DMS53 treated with DMSO at 0.1 percent for 48 hours (cell line): ENCODE results near the gene NDUFB11.
"Not testable (repeated sequence)": the region's sequence is repeated elsewhere in the genome, so short reads cannot be mapped to it uniquely, and the experiment has no call there.

Experiments used
- DNase-seq: peaks from one replicate; lab custom pipeline; 2025; ENCODE audit not compliant: unreplicated experiment; lab: John Stamatoyannopoulos, UW

The NDUFB11 gene

GRCh38 chrX:47146936-47147859, 2.7 kb upstream of the NDUFB11 start:
- no peak for DNase-seq

GRCh38 chrX:47146121-47146935, 1.8 kb upstream of the NDUFB11 start:
- no peak for DNase-seq

- no peak for DNase-seq
Measured at GRCh38 chrX:47145395-47146120, 1.1 kb upstream of the NDUFB11 start.

- DNase-seq: peak; percentile 24
Measured at GRCh38 chrX:47143894-47144625, 442 bp downstream of the NDUFB11 start.

GRCh38 chrX:47138171-47138570, 6.3 kb downstream of the NDUFB11 start:
- no peak for DNase-seq

GRCh38 chrX:47135650-47136049, 8.9 kb downstream of the NDUFB11 start:
- peak; percentile 55 for DNase-seq

- DNase-seq: no peak
Measured at GRCh38 chrX:47133493-47133892, 11.0 kb downstream of the NDUFB11 start.

- no peak for DNase-seq
Measured at GRCh38 chrX:47129899-47130358, 14.6 kb downstream of the NDUFB11 start.

- peak; percentile 87 for DNase-seq
Measured at GRCh38 chrX:47129157-47129898, 15.2 kb downstream of the NDUFB11 start.

- DNase-seq: not testable (repeated sequence)
Measured at GRCh38 chrX:47124466-47124865, 20.0 kb downstream of the NDUFB11 start.

GRCh38 chrX:47116551-47117110, 27.9 kb downstream of the NDUFB11 start:
- not testable (repeated sequence) for DNase-seq

GRCh38 chrX:47112316-47112954, 32.1 kb downstream of the NDUFB11 start:
- no peak for DNase-seq

GRCh38 chrX:47110936-47111615, 33.4 kb downstream of the NDUFB11 start:
- DNase-seq: not testable (repeated sequence)

- no peak for DNase-seq
Measured at GRCh38 chrX:47101206-47101605, 43.3 kb downstream of the NDUFB11 start.

- no peak for DNase-seq
Measured at GRCh38 chrX:47098338-47099094, 46.0 kb downstream of the NDUFB11 start.

- no peak for DNase-seq
Measured at GRCh38 chrX:47097018-47097417, 47.5 kb downstream of the NDUFB11 start.

GRCh38 chrX:47093860-47094259, 50.6 kb downstream of the NDUFB11 start:
- DNase-seq: no peak

GRCh38 chrX:47093248-47093647, 51.3 kb downstream of the NDUFB11 start:
- peak; percentile 22 for DNase-seq
